ENCODE data around the gene REG4.

DNA sequence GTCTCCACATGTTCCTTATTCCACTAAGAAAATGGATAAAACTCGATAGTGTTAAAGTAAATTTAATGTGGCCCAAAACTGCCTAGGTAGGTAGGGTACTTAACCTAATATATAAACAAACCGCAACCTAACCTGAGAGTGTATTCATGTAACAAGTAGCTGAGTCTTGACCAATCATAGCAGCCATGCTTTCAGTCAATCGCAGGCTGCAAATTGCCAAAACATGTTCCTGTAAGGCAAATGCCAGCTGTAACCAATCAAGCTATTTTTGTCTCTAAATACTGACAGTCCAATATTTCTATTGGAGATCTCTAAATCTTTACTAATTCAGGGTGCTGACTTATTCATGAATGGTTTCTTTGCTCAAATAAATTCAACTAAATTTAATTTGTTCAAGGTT, 39.5 kb downstream of the REG4 start:
- TF ChIP-seq CTCF (IDR thresholded peaks at IDR 0.05): no peak
- no peak for TF ChIP-seq ESRRA (IDR thresholded peaks at IDR 0.05; ENCODE audit: borderline replicate concordance, low read length)
- TF ChIP-seq RAD21 (conservative IDR thresholded peaks at IDR 0.05 in 1 of 2, IDR thresholded peaks at IDR 0.05 in 1 of 2): no peak
- no peak for TF ChIP-seq FOSL2 (IDR thresholded peaks at IDR 0.05)
- TF ChIP-seq FOSL2 (CRISPR knock-in tag; IDR thresholded peaks at IDR 0.05): no peak
- TF ChIP-seq HDAC2 (IDR thresholded peaks at IDR 0.05): no peak
- no peak for TF ChIP-seq SMC3 (IDR thresholded peaks at IDR 0.05)
